GM23338 (cell line): ENCODE measurements around the gene SEMA6B. TPM values are rescaled to one million over a fixed set of nuclear protein-coding genes. Genes with fewer than 3 reads are reported as not detected.

Experiments
- ATAC-seq: fragments of 200-7000 bp; cut with Tn5 transposase; 3 replicates; pipeline ENCODE4 v1.9.1; 2020
- DNase-seq: peaks from one replicate; pipeline ENCODE4 v3.0.0-alpha.2; 2015; ENCODE audit warnings: low spot score
- H2AFZ ChIP-seq: fragments of 200-600 bp; sonication (generic); 2 replicates; pipeline ENCODE4 v1.8.0; 2016; ENCODE audit warnings: antibody characterized with exemption, mild to moderate bottlenecking, moderate library complexity
- H3F3A ChIP-seq: fragments of 200-600 bp; sonication (generic); replicated peaks from 2 replicates; pipeline ENCODE4 v1.8.0; 2017; ENCODE audit warnings: antibody characterized with exemption, mixed run types, low read depth
- H3K27ac ChIP-seq: fragments of 200-600 bp; sonication (generic); 2 replicates; pipeline ENCODE4 v1.6.1; 2016; ENCODE audit warnings: low read depth
- H3K27me3 ChIP-seq: fragments of 200-600 bp; sonication (generic); 2 replicates; pipeline ENCODE4 v1.8.0; 2016; ENCODE audit warnings: mild to moderate bottlenecking, mixed run types, moderate library complexity; ENCODE audit not compliant: insufficient read depth
- H3K36me3 ChIP-seq: fragments of 200-600 bp; sonication (generic); 2 replicates; pipeline ENCODE4 v1.8.0; 2016; ENCODE audit warnings: mild to moderate bottlenecking; ENCODE audit not compliant: insufficient read depth
- H3K4me1 ChIP-seq: fragments of 200-600 bp; sonication (generic); 2 replicates; pipeline ENCODE4 v1.8.0; 2016; ENCODE audit warnings: mild to moderate bottlenecking, moderate library complexity; ENCODE audit not compliant: insufficient read depth
- H3K4me2 ChIP-seq: fragments of 200-600 bp; sonication (generic); 2 replicates; pipeline ENCODE4 v1.7.1; 2017; ENCODE audit warnings: mixed run types
- H3K4me3 ChIP-seq: fragments of 200-600 bp; sonication (generic); 2 replicates; pipeline ENCODE4 v1.6.1; 2016; ENCODE audit warnings: mixed run types
- H3K79me2 ChIP-seq: fragments of 200-600 bp; sonication (generic); replicated peaks from 2 replicates; pipeline ENCODE4 v1.8.0; 2017; ENCODE audit warnings: mild to moderate bottlenecking; ENCODE audit not compliant: insufficient read depth
- H3K9me2 ChIP-seq: fragments of 200-600 bp; sonication (generic); 2 replicates; pipeline ENCODE4 v1.8.0; 2017; ENCODE audit not compliant: insufficient read depth
- H4K20me1 ChIP-seq: fragments of 200-600 bp; sonication (generic); replicated peaks from 2 replicates; pipeline ENCODE4 v1.8.0; 2017; ENCODE audit warnings: mild to moderate bottlenecking; ENCODE audit not compliant: insufficient read depth
- H3K27ac Mint-ChIP-seq: 2 replicates; pipeline ENCODE4 v1.8.0; 2020; ENCODE audit warnings: inconsistent platforms, mild to moderate bottlenecking, moderate library complexity, mixed read lengths
- H3K27me3 Mint-ChIP-seq: 3 replicates; pipeline ENCODE4 v1.8.0; 2022; ENCODE audit warnings: low read depth, mild to moderate bottlenecking, moderate library complexity, mixed read lengths, inconsistent platforms; ENCODE audit not compliant: insufficient read depth, poor library complexity
- H3K36me3 Mint-ChIP-seq: 3 replicates; pipeline ENCODE4 v1.8.0; 2021; ENCODE audit warnings: low read depth, mild to moderate bottlenecking, inconsistent platforms, moderate library complexity, mixed read lengths
- H3K4me1 Mint-ChIP-seq: 3 replicates; pipeline ENCODE4 v1.8.0; 2020; ENCODE audit warnings: mild to moderate bottlenecking, inconsistent platforms, mixed read lengths
- H3K4me3 Mint-ChIP-seq: 3 replicates; pipeline ENCODE4 v1.8.0; 2021; ENCODE audit warnings: moderate library complexity, mild to moderate bottlenecking, inconsistent platforms, mixed read lengths
- H3K9me3 Mint-ChIP-seq: 3 replicates; pipeline ENCODE4 v1.8.0; 2020; ENCODE audit warnings: moderate library complexity, mild to moderate bottlenecking, inconsistent platforms, mixed read lengths
- CREB1 ChIP-seq: fragments of 250-450 bp; sonication (Bioruptor Pico); IDR thresholded peaks from 2 replicates; pipeline ENCODE4 v1.5.0; 2020; ENCODE audit warnings: low read depth, mild to moderate bottlenecking, moderate library complexity
- ETS1 ChIP-seq: IDR thresholded peaks from 2 replicates; pipeline ENCODE4 v1.6.1; 2016; ENCODE audit warnings: antibody characterized with exemption
- EZH2 ChIP-seq: fragments of 200-600 bp; sonication (generic); IDR thresholded peaks from one replicate; pipeline ENCODE4 v1.8.0; 2017; ENCODE audit warnings: antibody characterized with exemption, mild to moderate bottlenecking, low read depth; ENCODE audit not compliant: unreplicated experiment
- NANOG ChIP-seq: IDR thresholded peaks from 2 replicates; pipeline ENCODE4 v1.6.1; 2016; ENCODE audit warnings: antibody characterized with exemption, borderline replicate concordance
- REST ChIP-seq: IDR thresholded peaks from one replicate; pipeline ENCODE4 v1.6.1; 2018; ENCODE audit warnings: antibody characterized with exemption; ENCODE audit not compliant: unreplicated experiment
- STAT1 ChIP-seq: IDR thresholded peaks from one replicate; pipeline ENCODE4 v1.6.1; 2016; ENCODE audit warnings: antibody characterized with exemption; ENCODE audit not compliant: unreplicated experiment
- ZNF114 ChIP-seq: fragments of 250-450 bp; sonication (Bioruptor Pico); IDR thresholded peaks from 2 replicates; pipeline ENCODE4 v1.5.0; 2020; ENCODE audit warnings: mild to moderate bottlenecking, moderate library complexity
- polyA plus RNA-seq: library from polyadenylated mRNA; unstranded; fragments of >200 nt; fragmentation: Nextera tagmentation; extraction: Ambion mirVana; gene quantifications from 2 replicates; pipeline ENCODE4 v1.2.1, GENCODE V29; 2016
- total RNA-seq: library from RNA; depleted of rRNA; stranded (reverse); fragments of >200 nt; shearing (Covaris generic); gene quantifications from 2 replicates; pipeline ENCODE4 v1.2.3, GENCODE V29; 2014

The SEMA6B gene
- total and polyA plus RNA-seq, 2 experiments from 2014 or later, result 5.3 to 42.7 TPM

- no peak for TF ChIP-seq REST
These were observed 26.8 kb upstream of the SEMA6B start (continued) for GRCh38 chr19:4586245-4586644.

- Histone ChIP-seq H3F3A (peaks cover 12% of the 10 kb centered on the region; the same call in 1 of the 2 replicates), H2AFZ (no peak overlapping the region), H3K27me3 (peaks cover 35% of the 10 kb centered on the region), H3K4me2 (peak overlapping the region; percentile 86; the same call in 1 of the 2 replicates), H3K79me2 (no peaks in the 10 kb centered on the region), H4K20me1 (no peaks in the 10 kb centered on the region; the same call in 1 of the 2 replicates), H3K9me2 (no peaks in the 10 kb centered on the region), H3K27ac (no peak overlapping the region), H3K36me3 (no peaks in the 10 kb centered on the region), H3K4me3 (peak overlapping the region; percentile 87), H3K4me1 (peaks cover 12% of the 10 kb centered on the region)
- Mint-ChIP-seq H3K4me1 (peaks cover 17% of the 10 kb centered on the region), H3K27me3 (peaks cover 22% of the 10 kb centered on the region), H3K4me3 (peak overlapping the region; percentile 69), H3K27ac (no peak overlapping the region), H3K36me3 (no peaks in the 10 kb centered on the region), H3K9me3 (no peaks in the 10 kb centered on the region)
- ATAC-seq (no peak), DNase-seq (no peak)
- TF ChIP-seq ETS1, result no peak
- no peak for TF ChIP-seq NANOG
- no peak for TF ChIP-seq STAT1
These were observed 26.1 kb upstream of the SEMA6B start for GRCh38 chr19:4585556-4585955.

GRCh38 chr19:4584670-4585460, 25.4 kb upstream of the SEMA6B start:
- ATAC-seq, result peak; percentile 25
- Mint-ChIP-seq H3K4me3 (peak overlapping the region; percentile 69), H3K27me3 (peaks cover 21% of the 10 kb centered on the region), H3K9me3 (no peaks in the 10 kb centered on the region), H3K27ac (no peak overlapping the region), H3K36me3 (no peaks in the 10 kb centered on the region), H3K4me1 (peaks cover 17% of the 10 kb centered on the region)
- H3K36me3 ChIP-seq, result no peaks in the 10 kb centered on the region
- DNase-seq, result peak; percentile 74
- H3K27me3 ChIP-seq, result peaks cover 35% of the 10 kb centered on the region
- peaks cover 12% of the 10 kb centered on the region; the same call in 1 of the 2 replicates for H3F3A ChIP-seq
- H2AFZ ChIP-seq, result peak overlapping the region; percentile 83
- H3K27ac ChIP-seq, result no peak overlapping the region
- H3K4me3 ChIP-seq, result peak overlapping the region; percentile 87
- H4K20me1 ChIP-seq, result no peaks in the 10 kb centered on the region; the same call in 1 of the 2 replicates
- peaks cover 15% of the 10 kb centered on the region for H3K4me1 ChIP-seq
- TF ChIP-seq EZH2, result peak; percentile 14
- peak; percentile 91 for TF ChIP-seq CREB1 (CRISPR knock-in tag)
- no peak for TF ChIP-seq ZNF114 (CRISPR knock-in tag)
- peak overlapping the region; percentile 86 for H3K4me2 ChIP-seq
- peaks cover 2% of the 10 kb centered on the region; the same call in 1 of the 2 replicates for H3K79me2 ChIP-seq
- no peaks in the 10 kb centered on the region for H3K9me2 ChIP-seq
